Type B pancreatic cell (in vitro differentiated cells): Measurements from ENCODE around the gene SYNM. TPM values are rescaled to one million over a fixed set of nuclear protein-coding genes. Genes with fewer than 3 reads are reported as not detected.
"Not testable (repeated sequence)": the region's sequence is repeated elsewhere in the genome, so short reads cannot be mapped to it uniquely, and the experiment has no call there.

Source experiments
- DNase-seq: peaks from one replicate; pipeline ENCODE4 v3.0.0; 2021; ENCODE audit warnings: mixed read lengths; ENCODE audit not compliant: unreplicated experiment; ENCODE audit errors: extremely low spot score
- H3K27ac Mint-ChIP-seq: 2 replicates; pipeline ENCODE4 v1.8.0; 2021; ENCODE audit warnings: mild to moderate bottlenecking, mixed read lengths
- H3K27me3 Mint-ChIP-seq: 2 replicates; pipeline ENCODE4 v1.8.0; 2021; ENCODE audit warnings: mixed read lengths
- H3K36me3 Mint-ChIP-seq: 2 replicates; pipeline ENCODE4 v1.8.0; 2021; ENCODE audit warnings: mixed read lengths
- H3K4me1 Mint-ChIP-seq: one replicate; pipeline ENCODE4 v1.8.0; 2021; ENCODE audit warnings: mixed read lengths; ENCODE audit not compliant: unreplicated experiment
- H3K4me3 Mint-ChIP-seq: 2 replicates; pipeline ENCODE4 v1.8.0; 2021; ENCODE audit warnings: mild to moderate bottlenecking, mixed read lengths
- H3K9me3 Mint-ChIP-seq: 2 replicates; pipeline ENCODE4 v1.8.0; 2021; ENCODE audit warnings: mixed read lengths
- total RNA-seq: library from RNA; stranded (reverse); gene quantifications from 2 replicates; pipeline ENCODE4 v1.2.1, GENCODE V29; 2021; ENCODE audit warnings: low replicate concordance
- TF ChIP-seq, protein P1 (sequence below): fragments of 200-600 bp; sonication (generic); conservative IDR thresholded peaks from 2 replicates; pipeline ENCODE4 v1.5.0; 2021; ENCODE audit warnings: antibody characterized with exemption, mild to moderate bottlenecking

Gene SYNM
- total RNA-seq, 1 donor from 2014 or later, result 4.1 TPM

- TF ChIP-seq, protein P1, sequence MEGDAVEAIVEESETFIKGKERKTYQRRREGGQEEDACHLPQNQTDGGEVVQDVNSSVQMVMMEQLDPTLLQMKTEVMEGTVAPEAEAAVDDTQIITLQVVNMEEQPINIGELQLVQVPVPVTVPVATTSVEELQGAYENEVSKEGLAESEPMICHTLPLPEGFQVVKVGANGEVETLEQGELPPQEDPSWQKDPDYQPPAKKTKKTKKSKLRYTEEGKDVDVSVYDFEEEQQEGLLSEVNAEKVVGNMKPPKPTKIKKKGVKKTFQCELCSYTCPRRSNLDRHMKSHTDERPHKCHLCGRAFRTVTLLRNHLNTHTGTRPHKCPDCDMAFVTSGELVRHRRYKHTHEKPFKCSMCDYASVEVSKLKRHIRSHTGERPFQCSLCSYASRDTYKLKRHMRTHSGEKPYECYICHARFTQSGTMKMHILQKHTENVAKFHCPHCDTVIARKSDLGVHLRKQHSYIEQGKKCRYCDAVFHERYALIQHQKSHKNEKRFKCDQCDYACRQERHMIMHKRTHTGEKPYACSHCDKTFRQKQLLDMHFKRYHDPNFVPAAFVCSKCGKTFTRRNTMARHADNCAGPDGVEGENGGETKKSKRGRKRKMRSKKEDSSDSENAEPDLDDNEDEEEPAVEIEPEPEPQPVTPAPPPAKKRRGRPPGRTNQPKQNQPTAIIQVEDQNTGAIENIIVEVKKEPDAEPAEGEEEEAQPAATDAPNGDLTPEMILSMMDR, result no peak
- Mint-ChIP-seq H3K9me3 (no peaks in the 10 kb centered on the region), H3K27ac (no peak overlapping the region), H3K4me3 (no peak overlapping the region), H3K36me3 (no peaks in the 10 kb centered on the region), H3K27me3 (no peaks in the 10 kb centered on the region), H3K4me1 (no peaks in the 10 kb centered on the region)
- no peak for DNase-seq
These were observed 33.7 kb upstream of the SYNM start for GRCh38 chr15:99071091-99071680.

DNA sequence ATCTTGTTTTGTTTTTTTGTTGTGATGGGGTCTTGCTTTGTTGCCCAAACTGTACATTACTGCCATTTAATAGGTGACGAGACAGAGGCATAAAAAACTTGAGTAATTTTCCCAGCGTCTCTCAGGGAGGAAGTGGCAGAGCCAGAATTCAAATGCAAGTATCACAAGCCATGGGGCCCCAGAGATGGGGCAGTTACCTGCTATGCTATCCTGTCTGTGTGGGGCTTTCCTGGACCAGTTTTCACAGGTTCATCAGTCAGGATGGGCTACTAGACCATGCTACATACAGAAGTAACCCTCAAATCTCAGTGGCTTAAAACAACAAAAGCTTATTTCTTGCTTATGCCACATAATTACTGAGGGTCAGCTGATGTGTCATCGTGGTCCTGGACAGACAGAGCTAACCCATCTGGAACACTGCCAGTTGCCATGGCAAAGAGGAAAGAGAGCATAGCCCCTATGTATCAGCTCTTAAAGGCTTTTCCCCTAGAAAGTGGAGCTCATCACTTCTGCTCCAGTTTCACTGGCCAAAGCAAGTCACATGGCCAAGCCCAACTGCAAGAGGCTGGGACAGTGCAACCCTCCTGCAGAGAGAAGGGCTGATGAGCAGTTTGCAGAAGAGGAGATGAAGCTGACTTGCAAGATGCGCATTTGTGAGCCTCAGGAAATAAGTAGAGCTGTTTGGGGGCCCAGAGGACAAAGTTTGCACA is 31.7 kb upstream of the SYNM start:
- DNase-seq, result no peak
- H3K9me3 Mint-ChIP-seq, result no peaks in the 10 kb centered on the region
- TF ChIP-seq, protein P1, result no peak
- H3K4me3 Mint-ChIP-seq, result no peak overlapping the region
- peaks cover 6% of the 10 kb centered on the region for H3K4me1 Mint-ChIP-seq
- H3K27ac Mint-ChIP-seq, result no peak overlapping the region
- H3K36me3 Mint-ChIP-seq, result no peaks in the 10 kb centered on the region
- H3K27me3 Mint-ChIP-seq, result no peaks in the 10 kb centered on the region

DNA sequence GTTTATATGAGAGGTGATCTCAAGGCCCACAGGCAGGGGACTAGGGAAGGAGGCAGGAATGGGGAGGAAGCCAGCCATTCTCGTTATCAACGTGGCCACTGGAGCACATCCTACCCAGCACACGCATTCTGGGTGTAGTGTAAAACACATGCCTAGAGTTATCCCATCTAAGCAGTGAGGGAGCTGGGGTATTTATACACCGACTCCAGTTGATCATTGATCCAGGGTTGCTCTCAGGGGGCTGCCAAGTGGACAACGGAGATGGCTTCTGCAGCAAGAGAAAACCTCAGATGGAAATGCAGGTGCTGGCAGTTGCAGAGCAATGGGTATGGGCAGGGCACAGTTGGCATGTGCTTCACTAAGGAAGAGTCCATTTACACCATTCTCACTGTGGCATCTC is 30.4 kb upstream of the SYNM start:
- Mint-ChIP-seq H3K36me3 (no peaks in the 10 kb centered on the region), H3K4me3 (no peak overlapping the region), H3K4me1 (peaks cover 6% of the 10 kb centered on the region), H3K27ac (no peak overlapping the region), H3K27me3 (no peaks in the 10 kb centered on the region), H3K9me3 (no peaks in the 10 kb centered on the region)
- TF ChIP-seq, protein P1, result no peak
- DNase-seq, result no peak

DNA sequence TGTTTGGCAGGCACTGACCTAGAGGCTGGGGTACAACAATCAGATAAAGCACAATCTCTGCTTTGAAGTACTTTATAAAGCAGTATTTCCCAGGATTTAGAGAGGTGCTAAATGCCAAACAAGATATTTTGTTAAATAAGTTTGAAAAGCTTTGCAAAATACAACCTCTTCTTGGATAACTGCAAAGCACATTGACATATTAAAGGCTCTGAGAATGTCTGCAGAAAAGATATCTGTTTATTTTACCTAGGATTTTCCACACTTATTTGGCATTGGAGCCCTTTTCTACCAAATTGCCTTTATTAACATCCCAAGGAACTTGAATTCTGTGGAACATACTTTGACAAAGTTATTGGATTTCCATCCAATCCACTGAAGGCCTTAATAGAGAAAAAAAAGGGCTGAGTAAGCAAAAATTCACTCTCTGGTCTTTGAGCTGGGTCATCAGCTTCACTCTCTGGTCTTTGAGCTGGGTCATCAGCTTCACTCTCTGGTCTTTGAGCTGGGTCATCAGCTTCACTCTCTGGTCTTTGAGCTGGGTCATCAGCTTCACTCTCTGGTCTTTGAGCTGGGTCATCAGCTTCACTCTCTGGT is 29.7 kb upstream of the SYNM start:
- H3K4me3 Mint-ChIP-seq, H3K36me3 Mint-ChIP-seq: not testable (repeated sequence)

GRCh38 chr15:99076109-99076508 is 28.8 kb upstream of the SYNM start:
- H3K27me3 Mint-ChIP-seq, result no peaks in the 10 kb centered on the region
- no peak for DNase-seq
- H3K27ac Mint-ChIP-seq, result no peak overlapping the region
- H3K4me3 Mint-ChIP-seq, result no peak overlapping the region
- no peaks in the 10 kb centered on the region for H3K36me3 Mint-ChIP-seq
- TF ChIP-seq, protein P1, result no peak
- no peaks in the 10 kb centered on the region for H3K9me3 Mint-ChIP-seq
- peaks cover 6% of the 10 kb centered on the region for H3K4me1 Mint-ChIP-seq

More for the DNA sequence above, 29.7 kb upstream of the SYNM start:
- not testable (repeated sequence) for H3K4me1 Mint-ChIP-seq, H3K9me3 Mint-ChIP-seq, H3K27ac Mint-ChIP-seq, DNase-seq, H3K27me3 Mint-ChIP-seq
